GM19035 (cell line): ENCODE measurements around the gene CYBA.

Source experiments
- ATAC-seq: cut with Tn5 transposase; IDR thresholded peaks from one replicate; pipeline ENCODE4 v1.9.1; 2021; ENCODE audit not compliant: unreplicated experiment

CYBA gene

DNA sequence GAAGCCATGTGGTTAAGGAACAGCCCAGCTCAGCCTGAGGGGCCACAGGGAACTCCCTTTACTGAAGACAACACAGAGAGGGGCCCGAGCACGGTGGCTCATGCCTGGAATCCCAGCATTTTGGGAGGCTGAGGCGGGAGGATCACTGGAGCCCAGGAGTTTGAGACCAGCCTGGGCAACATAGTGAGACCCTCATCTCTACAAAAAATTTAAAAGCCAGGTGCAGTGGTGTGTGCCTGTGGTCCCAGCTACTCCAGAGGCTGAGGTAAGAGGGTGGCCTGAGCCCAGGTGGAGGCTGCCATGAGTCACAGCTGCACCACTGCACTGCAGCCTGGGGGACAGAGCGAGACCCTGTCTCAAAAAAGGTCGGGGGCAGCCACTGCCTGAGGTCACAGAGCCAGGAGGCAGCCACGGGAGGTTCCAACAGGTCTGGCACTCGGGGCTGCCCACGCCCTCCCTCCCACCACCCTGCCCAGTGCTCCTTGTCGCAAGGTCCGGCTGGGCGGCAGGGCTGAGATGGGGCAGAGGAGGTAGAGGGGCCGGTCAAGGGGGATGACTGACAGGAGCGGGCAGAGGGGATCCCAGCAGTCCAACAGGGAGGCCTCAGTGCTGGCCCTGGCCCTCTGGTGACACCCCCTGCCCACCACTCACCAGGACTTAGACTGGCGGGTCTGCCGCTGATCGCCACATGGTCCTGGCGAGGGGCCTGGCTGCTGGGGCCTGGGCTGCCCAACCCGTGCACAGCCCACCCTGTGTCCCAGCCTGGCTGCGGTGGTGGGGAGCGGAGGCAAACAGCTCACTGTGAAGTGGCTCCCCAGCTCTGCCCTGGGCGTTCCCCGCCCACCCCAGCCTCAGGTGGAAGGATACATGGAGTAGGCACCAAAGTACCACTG is 3.4 kb downstream of the CYBA start:
- ATAC-seq: no peak

DNA sequence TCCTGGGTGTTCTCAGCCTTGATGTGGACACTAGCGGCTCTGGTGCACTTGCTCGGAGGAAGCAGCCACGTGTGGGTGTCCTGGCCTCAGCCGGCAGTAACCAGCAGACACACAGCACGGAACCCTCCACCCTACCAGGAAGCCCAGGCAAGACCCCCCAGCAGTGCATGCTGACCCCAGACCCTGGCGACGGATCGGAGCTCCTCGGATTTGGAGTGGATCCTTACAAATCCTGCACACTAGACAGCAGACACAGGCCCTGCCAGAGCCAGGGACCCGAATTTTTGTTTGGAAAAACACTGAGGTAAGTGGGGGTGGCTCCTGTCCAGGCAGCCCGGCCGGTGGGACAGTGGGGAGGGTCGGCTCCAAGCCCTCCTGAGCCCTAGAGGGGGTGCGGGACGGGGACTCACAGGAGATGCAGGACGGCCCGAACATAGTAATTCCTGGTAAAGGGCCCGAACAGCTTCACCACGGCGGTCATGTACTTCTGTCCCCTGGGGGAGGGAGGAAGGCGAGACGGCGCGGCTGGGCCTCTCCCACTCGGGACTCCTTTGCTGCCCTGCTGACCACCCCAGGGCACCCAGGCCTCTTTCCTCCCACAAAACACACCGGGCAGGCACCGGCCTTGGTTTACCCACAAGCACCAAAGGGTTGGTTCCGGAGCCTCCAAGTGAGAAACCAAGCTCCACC is 4.4 kb downstream of the CYBA start:
- no peak for ATAC-seq

DNA sequence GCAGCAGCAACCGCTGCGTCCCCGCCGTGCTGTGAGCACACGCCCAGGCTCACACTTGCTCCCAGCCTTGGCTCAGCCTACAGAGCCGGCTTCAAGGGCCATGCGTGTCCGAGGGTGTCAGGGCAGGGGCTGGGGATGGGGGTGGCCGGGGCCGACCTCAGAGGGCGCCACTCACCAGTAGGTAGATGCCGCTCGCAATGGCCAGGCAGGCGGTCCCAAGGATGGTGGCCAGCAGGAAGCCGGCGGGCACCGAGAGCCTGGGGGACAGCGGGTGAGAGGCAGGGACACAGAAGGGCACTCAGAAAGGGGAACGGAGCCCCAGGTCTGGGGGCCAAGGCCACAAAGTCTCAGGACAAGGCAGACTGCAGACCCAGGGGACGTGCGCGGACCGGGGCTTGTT is 4.9 kb downstream of the CYBA start:
- ATAC-seq: no peak

DNA sequence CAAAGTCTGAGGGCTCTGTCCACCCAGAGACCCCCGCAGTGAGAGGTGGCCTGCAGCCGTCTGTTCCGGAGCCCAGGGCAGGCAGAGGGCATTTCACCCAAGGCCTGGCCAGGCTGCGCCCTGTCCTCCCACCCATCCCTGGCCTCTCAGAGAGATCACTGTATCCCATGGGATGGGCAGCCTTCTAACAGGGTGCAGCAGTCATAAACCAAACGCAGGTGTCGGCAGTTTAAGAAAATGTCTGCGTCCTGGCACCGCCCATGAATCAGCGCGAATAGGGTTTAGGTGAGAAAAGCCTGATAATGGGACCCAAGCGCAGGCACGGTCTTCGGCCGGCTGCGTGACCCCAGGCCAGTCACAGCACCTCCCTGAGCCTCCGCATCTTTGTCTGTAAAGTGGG is 5.4 kb downstream of the CYBA start:
- no peak for ATAC-seq

DNA sequence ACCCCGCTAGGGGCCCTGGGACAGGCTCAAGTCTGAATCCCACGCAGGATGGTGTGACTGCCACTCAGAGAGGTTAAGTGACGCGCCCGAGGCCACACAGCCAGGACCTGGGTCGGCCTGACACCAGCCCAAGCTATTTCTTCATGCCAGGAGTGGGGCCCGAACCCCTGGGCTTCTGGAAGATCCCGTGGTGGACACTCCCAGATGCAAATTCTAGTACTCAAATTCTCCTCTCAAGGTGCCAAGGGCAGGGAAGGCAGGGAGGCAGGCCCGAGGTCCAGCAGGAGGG is 7.3 kb downstream of the CYBA start:
- ATAC-seq: no peak

DNA sequence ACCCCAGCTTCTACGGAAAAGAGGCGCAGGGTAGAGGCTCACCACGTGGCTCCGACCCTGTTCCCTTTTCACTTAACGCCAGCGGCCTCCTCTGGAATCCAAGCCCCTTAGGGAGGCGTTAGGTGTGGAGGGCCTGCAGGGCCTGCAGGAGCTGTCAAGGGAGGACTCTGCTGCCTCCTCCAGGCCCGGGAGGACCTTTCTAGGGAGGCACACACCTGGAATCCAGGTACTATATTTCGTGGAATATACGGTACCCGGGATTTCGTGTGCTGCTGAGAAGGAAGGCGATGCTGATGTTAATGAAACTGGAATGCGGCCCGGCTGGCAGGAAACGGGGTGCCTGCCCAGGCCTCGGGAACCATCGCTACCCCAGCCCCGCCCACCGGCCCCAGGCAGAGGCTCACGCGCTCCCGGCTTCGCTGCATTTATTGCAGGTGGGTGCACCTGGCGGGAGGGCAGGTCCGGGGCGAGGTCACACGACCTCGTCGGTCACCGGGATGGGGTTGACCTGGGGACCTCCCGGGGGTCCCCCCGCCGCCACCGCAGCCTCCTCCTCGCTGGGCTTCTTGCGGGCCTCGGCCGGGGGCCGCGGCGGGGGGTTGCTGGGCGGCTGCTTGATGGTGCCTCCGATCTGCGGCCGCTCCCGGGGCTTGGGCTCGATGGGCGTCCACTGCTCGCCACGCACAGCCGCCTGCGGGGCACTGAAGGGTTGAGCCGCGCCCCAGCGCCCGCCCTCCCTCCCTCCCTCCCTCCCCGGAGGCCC is 7.8 kb downstream of the CYBA start:
- no peak for ATAC-seq

DNA sequence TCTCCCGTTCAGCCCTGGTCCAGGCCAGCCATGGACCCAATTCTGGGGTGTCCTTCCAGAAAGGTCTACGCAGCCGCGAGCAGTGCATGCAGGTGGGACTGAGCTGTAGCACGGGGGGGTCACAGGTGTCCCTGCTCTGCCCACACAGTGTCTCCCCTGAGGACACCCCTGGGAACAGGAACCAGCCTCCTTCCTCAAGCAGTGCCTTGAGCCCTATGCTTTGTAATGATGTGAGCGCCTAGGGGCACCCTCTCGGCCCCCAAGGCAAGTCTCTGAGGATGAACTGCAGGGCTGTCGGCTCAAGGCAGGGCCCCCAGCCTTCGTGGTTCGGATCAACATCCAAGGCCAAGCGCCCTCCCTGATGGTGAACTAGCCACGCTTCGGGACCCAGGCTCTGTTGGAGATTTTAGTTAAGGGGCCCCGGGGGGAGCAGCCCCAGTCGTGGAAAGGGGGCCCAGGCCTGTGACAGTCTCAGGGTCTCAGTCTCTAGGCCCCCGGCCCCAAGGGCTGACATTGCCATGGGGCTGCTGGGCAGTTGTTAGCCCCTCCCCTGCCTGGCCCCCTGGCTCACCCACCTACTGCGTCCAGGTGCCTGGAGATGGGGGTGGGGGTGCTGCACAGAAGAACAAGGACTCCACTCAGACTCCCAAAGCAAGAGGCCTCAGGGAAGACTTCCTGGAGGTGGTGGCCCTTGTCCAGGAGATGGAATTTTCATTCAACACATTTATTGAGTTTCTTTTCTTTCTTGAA is 10.2 kb downstream of the CYBA start:
- no peak for ATAC-seq

DNA sequence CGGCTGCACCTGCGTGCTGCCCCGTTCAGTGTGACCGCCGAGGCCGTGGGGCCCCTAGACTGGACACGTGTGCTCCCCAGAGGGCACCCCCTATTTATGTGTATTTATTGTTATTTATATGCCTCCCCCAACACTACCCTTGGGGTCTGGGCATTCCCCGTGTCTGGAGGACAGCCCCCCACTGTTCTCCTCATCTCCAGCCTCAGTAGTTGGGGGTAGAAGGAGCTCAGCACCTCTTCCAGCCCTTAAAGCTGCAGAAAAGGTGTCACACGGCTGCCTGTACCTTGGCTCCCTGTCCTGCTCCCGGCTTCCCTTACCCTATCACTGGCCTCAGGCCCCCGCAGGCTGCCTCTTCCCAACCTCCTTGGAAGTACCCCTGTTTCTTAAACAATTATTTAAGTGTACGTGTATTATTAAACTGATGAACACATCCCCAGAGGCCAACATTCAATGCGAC is 10.8 kb downstream of the CYBA start:
- no peak for ATAC-seq

DNA sequence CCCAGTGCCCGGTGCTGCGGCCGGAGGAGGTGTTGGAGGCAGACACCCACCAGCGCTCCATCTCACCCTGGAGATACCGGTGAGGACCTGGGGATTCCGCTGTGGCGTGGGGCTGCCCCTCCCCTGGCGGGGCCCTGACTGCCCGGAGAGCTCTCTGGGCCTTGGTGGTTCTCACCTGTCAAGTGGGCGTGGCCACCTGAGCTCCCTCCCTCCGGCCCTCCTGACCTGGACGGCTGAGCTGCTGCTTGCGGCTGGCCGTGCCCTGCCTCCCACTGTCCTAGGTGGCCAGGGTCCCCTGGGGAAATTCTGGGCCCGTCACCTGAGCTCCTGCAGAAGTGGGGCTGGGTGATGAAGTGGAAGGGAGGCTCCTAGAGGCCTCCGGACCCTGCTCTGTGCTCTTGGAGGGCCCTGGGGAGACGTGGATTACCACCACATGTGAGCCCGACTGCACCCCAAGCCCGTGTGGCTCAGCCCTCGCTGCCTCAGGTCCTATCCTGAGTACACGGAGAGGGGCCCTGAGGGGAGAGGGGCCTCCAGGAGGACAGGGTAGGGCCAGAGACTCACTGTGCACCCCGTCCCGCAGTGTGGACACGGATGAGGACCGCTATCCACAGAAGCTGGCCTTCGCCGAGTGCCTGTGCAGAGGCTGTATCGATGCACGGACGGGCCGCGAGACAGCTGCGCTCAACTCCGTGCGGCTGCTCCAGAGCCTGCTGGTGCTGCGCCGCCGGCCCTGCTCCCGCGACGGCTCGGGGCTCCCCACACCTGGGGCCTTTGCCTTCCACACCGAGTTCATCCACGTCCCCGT is 11.4 kb downstream of the CYBA start:
- no peak for ATAC-seq

DNA sequence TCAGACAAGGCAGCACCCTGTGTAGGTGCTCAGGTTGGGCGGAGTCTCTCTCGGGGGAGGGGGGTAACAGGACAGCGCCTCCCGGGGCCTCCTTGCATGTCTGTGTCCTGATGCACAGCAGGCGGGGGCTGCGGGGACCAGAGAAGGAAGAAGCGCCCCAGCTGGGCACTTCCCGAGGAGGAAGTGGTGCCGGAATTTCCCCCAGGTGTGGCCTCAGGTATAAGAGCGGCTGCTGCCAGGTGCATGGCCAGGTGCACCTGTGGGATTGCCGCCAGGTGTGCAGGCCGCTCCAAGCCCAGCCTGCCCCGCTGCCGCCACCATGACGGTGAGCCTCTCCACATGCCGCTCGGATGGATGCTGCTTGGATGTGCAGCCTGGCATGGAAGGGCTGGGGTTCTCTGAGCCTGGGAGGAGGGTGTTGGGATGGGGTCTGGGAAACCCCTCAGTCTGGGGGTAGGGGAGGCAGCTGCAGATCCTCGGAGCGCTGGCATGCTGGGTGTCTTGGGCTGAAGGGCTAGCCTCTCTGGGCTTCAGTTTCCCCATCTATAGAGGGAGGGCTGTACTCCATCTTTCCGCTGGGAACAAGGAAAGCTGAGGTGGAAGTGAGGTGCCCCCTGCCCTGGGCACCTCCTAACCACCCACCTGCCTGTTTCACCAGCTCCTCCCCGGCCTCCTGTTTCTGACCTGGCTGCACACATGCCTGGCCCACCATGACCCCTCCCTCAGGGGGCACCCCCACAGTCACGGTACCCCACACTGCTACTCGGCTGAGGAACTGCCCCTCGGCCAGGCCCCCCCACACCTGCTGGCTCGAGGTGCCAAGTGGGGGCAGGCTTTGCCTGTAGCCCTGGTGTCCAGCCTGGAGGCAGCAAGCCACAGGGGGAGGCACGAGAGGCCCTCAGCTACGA is 12.3 kb downstream of the CYBA start, which contains the start of gene IL17C:
IL17C (plus strand) TSS at position 250 of the 908 bp plus-strand sequence; CDS start at position 320, 70 bp downstream.
- ATAC-seq: no peak

DNA sequence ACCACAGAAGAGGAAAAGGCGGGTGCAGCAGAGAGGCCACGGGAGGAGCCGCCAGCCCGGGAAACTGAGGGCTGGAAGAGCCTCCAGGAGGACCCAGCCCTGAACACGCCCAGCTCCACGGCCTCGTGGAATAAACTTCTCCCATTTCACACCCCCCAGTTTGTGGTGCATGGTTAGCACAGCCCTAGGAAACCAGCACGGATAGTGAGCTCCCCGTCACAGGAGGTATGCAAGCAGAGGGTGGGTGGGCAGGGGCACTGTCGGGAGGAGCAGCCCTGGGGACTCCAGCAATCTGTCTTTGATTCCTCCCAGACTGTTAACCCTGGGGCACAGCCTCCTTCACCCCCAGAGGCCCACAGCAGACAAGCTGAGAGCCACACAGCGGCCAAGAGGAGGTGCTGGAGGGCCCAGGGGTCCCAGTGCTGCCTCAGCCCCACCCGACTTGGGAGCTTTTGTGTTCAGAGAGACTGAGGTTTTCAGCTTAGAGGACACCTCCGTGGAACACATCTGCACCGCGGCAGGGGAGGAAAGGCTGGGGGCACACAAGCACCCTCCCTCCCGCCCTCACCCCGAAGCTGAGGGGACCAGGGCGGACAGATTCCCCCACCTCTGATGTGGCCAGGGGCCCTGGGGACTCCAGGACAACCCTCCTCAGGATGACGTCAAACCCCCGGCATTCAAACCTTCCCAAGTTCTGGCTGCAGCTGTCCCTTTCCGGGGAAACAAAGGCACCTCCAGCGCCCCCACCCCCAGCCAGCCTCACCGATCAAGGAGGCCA is 14.2 kb downstream of the CYBA start:
- no peak for ATAC-seq

DNA sequence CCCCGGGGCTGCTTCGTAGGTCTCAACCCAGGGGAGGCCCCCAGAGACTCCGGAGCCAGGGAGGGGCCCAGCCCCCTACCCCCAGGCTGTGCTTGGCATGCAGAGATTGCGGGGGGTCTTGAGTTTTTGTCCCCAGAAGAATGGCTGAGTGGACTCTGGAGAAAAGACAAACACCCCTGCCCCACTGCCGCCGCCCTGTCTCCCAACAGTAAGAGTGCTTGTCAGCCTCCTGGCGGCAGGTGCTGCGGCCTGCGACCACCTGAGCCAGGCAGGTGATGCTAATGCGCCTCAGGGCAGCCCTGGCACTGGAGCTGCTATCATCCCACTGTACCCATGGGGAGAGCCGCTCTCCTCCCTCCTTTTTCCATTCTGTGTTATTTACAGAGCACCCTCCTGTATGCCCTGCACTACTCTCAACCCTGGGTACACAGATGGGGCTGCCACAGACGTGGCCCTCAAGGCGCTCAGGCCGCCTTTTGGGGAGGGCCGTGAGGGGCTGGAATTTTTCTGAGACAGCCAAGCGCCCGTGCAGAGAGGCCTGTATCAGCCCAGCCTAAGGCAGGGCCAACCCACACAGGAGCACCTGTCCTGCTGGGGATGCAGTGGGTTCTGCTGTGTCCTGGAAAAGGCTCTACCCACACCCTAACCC is 15.1 kb downstream of the CYBA start:
- no peak for ATAC-seq

DNA sequence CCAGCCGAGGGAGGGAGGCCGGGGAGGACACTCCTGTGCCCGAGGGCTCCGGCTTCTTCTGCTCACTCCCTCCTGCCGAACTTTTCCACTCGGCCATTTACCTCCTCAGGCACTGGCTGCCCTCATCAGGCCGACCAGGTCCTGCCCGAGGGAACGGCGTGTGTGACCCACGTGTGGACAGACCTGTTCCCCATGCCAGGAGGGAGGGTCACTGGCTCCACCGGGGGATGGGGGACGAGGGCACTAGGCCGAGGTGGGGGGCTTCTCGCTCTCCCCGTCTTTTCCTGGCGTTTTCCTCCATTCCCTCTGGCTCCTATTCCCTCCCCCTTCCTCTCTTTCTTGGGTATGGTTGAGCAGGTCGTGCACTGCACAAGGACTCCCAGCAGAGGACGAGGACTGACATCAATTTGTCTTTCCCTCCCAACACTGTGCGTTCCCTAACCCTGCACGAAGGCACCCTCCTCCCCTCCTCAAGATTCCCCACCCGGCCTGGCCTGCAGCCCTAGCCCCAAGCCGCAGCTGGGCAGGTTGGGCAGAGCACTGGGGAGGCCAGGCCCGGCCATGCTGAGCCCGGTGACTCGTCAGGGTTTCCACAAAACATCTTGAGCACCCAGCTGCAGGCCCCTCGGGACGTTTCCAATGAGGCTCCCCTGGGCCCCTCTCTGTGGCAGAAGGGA is 15.7 kb downstream of the CYBA start:
- no peak for ATAC-seq

DNA sequence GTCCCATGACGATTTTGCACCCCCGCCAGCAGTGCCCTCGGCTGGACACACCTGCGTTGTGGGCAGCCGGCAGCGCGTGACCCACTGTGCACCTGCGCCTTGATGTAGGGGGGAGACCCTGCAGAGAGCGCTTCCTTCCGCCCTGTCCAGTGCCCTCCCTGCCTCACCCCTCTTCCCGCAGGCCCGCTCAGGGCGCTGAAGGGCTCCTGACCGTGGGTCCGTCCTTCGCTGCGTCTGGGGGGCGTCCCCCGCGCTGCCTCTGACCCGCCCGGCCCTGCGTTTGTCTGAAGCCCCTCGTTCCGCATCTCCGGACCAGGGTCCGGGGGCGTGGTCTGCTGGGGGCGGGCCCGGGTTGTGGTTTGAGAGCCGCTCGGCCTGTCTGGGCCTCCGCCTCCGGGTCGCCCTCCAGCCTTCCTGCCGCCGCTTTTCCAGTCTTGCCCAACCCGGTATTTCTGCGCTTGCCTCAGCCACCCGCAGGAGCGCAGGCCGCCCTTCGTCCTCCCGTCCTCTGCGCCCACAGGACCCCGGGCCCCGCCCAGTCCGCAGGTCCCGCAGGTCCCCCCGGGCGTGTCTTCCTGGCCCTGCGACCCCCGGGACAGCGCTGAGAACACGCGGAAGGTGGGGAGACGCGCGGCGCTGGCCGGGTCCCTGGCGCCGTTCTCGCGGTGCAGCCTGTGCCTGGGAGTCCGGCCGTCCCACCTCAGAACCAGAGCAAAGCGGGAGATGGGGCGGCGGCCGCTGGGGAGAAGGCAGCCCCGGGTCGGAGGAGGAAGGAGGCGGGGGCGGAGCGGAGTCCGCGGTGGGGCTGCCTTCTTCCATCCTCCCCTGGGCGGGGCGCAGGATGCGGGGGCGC is 16.5 kb downstream of the CYBA start:
- ATAC-seq: peak; percentile 55

DNA sequence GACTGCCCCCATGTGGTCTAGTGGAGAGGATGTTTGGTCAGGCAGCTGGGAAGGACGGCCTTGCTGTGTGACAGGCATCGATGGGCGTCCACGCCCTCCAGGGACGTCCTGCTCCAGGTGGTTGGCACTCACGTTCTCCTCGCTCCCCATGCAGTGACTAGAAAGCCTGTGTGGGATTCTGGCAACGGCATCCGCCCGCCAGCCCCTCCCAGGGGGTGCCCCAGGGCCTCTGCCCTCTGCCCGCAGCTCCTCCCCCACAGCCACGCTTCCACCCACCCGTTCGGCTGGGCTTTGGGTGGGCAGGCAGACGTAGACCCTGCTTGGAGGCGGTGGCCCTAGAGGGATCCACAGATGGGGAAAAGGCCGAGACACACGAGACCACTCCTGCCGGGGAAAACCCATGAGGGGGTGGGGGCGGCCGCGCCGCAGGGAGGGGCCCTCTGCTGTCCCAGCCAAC is 17.1 kb downstream of the CYBA start:
- peak; percentile 31 for ATAC-seq

DNA sequence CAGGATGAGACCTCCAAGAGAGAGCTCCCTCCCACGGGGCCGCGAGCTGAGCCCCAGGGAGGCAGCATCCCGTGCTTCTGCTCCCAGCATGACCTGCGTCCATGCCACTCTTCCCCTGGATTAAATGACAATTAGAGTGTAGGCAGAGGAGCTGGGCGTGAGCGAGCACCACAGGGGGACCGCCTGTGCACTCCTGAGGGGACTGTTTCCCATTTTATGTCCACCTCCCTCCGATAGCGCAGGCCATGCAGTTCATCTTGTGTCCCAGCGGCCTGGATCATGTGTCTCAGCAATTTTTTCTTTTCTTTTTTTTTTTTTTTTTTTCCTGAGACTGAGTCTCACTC is 18.3 kb downstream of the CYBA start:
- ATAC-seq: no peak
